Motor neuron (in vitro differentiated cells): ENCODE data around the gene TPD52L1. TPM values are rescaled to one million over a fixed set of nuclear protein-coding genes. Genes with fewer than 3 reads are reported as not detected.
A peak's percentile ranks its signal among the peaks of the same experiment; 100 is the strongest.
"Not testable (repeated sequence)": the region's sequence is repeated elsewhere in the genome, so short reads cannot be mapped to it uniquely, and the experiment has no call there.

ENCODE experiments used
- ATAC-seq, 8 experiments: fragments of 200-7000 bp; cut with Tn5 transposase; replicated peaks in 6 of 8; 2 replicates each; pipeline ENCODE4 v1.8.0; 2021; ENCODE audit warnings: mild to moderate bottlenecking in 8 of 8, moderate library complexity in 8 of 8
- H3K27ac ChIP-seq, 2 donors: fragments of 250-450 bp; sonication (Bioruptor Pico); 2 replicates each; pipeline ENCODE4 v1.9.0; 2021; ENCODE audit warnings: antibody characterized with exemption in 2 of 2, mild to moderate bottlenecking in 2 of 2, moderate library complexity in 1 of 2
- H3K4me1 ChIP-seq, 2 donors: fragments of 250-450 bp; sonication (Bioruptor Pico); replicated peaks in 1 of 2; 2 replicates each; pipeline ENCODE4 v1.6.1; 2021; ENCODE audit warnings: antibody characterized with exemption in 2 of 2, mild to moderate bottlenecking in 2 of 2, moderate library complexity in 1 of 2
- H3K4me3 ChIP-seq, 5 donors: fragments of 250-450 bp; sonication (Bioruptor Pico); 2 replicates each; pipeline ENCODE4 v1.9.0; 2021; ENCODE audit warnings: antibody characterized with exemption in 5 of 5, mild to moderate bottlenecking in 5 of 5, moderate library complexity in 4 of 5
- WGBS, 10 experiments: fragments of 450-650 bp; shearing (Covaris generic); methylation state at CpG; one replicate each; pipeline ENCODE4 v1.0.0; 2022; 5-methylcytosine and 5-hydroxymethylcytosine counted together
- in situ Hi-C, 9 experiments: fragments of 400-800 bp; cut with MboI; loops; one replicate each; pipeline ENCODE4 v1.15.0; 2021; ENCODE audit warnings: low sequenced_read_pairs in 9 of 9, low pct_unique_long_range_greater_than_20kb in 2 of 9; ENCODE audit not compliant: unreplicated experiment in 9 of 9
- total RNA-seq, 8 experiments: library from RNA; unstranded; fragments of 300-600 nt; gene quantifications; 2 replicates each; pipeline versions ENCODE4 v1.2.3 to v1.2.4, GENCODE V29; 2022

Gene TPD52L1
- total RNA-seq, 8 experiments from 2014 or later: 3.8 to 638 (median 26.5) TPM

DNA sequence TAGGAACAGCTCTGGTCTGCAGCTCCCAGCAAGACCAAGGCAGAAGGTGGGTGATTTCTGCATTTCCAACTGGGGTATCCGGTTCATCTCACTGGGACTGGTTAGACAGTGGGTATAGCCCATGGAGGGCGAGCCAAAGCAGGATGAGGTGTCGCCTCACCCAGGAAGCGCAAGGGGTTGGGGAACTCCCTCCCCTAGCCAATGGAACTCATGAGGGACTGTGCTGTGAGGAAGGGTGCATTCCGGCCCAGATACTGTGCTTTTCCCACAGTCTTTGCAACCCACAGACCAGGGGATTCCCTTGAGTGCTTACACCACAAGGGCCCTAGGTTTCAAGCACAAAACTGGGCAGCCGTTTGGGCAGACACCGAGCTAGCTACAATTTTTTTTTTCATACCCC, 126.4 kb downstream of the TPD52L1 start:
- in situ Hi-C loops: no loop called here
- no peaks in the 10 kb centered on the region for H3K4me1 ChIP-seq
- WGBS, 10 experiments: 80 to 100% (median 100%) methylated on average over 1 to 4 of the region's 7 CpGs; no CpG with 5 or more reads in 3 of the 10 experiments
- no peak overlapping the region for H3K27ac ChIP-seq
- ATAC-seq: no peak
- no peak overlapping the region for H3K4me3 ChIP-seq

DNA sequence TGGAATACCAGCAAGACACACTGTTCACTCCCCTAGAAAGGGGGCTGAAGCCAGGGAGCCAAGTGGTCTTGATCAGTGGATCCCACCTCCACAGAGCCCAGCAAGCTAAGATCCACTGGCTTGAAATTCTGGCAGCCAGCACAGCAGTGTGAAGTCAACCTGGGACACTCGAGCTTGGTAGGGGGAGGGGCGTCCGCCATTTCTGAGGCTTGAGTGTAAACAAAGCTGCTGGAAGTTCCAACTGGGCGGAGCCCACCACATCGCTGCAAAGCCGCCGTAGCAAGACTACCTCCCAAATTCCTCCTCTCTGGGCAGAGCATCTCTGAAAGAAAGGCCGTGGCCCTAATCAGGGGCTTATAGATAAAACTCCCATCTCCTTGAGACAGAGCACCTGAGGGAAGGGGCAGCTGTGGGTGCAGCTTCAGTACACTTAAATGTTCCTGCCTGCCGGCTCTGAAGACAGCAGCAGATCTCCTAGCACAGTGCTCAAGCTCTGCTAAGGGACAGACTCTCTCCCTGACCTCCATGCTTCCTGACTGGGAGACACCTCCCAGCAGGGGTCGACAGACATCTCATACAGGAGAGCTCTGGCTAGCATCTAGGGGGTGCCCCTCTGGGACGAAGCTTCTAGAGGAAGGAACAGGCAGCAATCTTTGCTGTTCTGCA, 126.9 kb downstream of the TPD52L1 start:
- 60 to 86% (median 81%) methylated on average over 2 to 5 of the region's 11 CpGs; no CpG with 5 or more reads in 6 of the 10 experiments for WGBS, 10 experiments
- not testable (repeated sequence) for H3K4me3 ChIP-seq

DNA sequence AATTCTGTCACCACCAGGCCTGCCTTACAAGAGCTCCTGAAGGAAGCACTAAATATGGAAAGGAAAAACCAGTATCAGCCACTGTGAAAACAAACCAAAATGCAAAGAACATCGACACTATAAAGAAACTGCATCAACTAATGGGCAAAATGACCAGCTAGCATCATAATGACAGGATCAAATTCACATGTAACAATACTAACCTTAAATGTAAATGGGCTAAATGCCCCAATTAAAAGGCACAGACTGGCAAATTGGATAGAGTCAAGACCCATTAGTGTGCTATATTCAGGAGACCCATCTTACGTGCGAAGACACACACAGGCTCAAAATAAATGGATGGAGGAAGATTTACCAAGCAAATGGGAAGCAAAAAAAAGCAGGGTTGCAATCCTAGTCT, 128.9 kb downstream of the TPD52L1 start:
- ATAC-seq, H3K4me1 ChIP-seq, H3K4me3 ChIP-seq, in situ Hi-C loops, H3K27ac ChIP-seq: not testable (repeated sequence)
- 60 to 100% (median 97%) methylated on average over 1 to 3 of the region's 3 CpGs; no CpG with 5 or more reads in 1 of the 10 experiments for WGBS, 10 experiments

More for the DNA sequence above, 126.9 kb downstream of the TPD52L1 start:
- ATAC-seq, in situ Hi-C loops, H3K27ac ChIP-seq, H3K4me1 ChIP-seq: not testable (repeated sequence)

DNA sequence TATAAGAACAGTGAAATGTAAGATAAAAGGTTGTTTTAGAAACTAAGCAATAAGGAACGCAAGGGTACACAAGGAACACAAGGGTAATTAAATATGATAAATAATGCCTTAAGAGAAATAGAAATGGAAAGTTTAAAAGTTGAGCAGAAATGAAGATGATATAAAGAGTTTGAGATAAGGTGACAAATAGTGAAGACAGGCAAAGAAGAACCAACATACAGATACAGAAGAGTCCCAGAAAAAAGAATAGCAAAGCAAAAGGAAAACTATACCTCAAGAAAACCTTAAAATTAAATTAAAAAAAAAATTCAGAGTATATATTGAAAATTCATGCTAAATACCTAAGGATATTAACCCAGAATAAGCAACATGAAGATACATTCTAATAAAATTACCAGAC, 131.8 kb downstream of the TPD52L1 start:
- in situ Hi-C loops: no loop called here
- Histone ChIP-seq H3K4me3 (no peak overlapping the region), H3K4me1 (no peaks in the 10 kb centered on the region), H3K27ac (no peak overlapping the region)
- 91 to 100% (median 100%) methylated on average over 1 of the region's 1 CpG for WGBS, 10 experiments
- no peak for ATAC-seq

DNA sequence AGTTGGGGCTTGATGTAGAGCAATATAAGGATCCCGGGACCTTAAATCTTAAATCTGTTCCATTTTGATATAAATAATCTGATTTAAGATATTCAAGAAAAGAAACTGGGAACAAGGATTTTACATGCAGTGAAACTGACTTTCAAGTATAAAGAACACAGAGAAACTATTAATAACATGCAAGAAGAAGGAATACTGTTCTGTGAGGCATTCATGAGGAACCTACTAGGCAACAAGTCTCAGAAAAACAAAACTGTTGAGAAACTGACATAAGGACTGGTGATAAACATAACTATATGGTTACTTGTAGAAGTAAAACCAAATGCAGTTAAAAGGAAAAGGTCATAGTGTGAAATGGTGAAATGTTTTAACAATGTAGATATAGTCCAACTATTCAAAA, 132.4 kb downstream of the TPD52L1 start:
- 89 to 100% (median 100%) methylated on average over 1 of the region's 1 CpG; no CpG with 5 or more reads in 2 of the 10 experiments for WGBS, 10 experiments
- no peaks in the 10 kb centered on the region for H3K4me1 ChIP-seq
- no peak overlapping the region for H3K4me3 ChIP-seq
- in situ Hi-C loops: no loop called here
- no peak overlapping the region for H3K27ac ChIP-seq
- ATAC-seq: no peak

DNA sequence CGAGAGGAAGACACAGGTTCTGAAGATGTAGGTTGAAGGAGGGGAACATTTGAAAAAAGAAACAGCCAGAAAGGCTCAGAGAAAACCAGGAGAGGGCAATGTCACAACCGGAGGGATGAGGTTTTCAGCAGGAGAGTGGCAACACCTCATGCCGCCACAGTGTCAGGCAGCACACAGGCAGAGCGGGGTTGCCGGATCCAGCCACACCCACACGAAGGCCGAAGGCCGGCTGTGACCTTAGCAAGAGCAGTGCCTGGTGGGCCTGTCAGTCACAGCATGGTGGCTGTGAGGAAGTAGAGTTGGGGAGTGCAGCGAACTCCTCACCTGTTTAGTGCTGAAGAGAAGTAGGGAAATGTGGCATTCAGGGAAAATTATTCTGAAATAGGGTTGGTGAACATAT, 134.1 kb downstream of the TPD52L1 start:
- ATAC-seq: no peak
- Histone ChIP-seq H3K4me1 (no peaks in the 10 kb centered on the region), H3K27ac (no peak overlapping the region), H3K4me3 (no peak overlapping the region)
- in situ Hi-C loops: no loop called here
- 67 to 100% (median 93%) methylated on average over 1 to 8 of the region's 9 CpGs; no CpG with 5 or more reads in 3 of the 10 experiments for WGBS, 10 experiments

DNA sequence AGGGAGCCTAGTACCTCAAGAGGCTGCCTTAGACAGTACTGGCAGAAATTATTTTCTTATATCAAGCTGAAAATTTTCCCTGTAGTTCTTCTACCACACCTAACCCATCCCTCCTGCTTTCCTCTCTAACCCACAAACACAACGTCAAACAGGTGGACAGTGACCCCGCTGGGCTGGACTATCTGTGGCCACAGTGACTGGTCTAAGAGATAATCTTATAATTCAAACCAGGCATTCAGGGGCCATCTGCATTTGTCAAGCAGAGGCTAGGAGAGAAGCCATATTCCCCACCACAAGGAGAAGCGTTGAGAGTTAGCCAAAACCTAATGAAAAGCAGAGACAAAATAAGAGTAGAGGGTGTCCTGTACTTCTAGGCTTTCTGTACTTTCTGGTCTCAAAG, 140.0 kb downstream of the TPD52L1 start:
- no peak for ATAC-seq
- Histone ChIP-seq H3K4me3 (no peak overlapping the region), H3K27ac (no peak overlapping the region), H3K4me1 (no peaks in the 10 kb centered on the region)
- in situ Hi-C loops: no loop called here
- WGBS, 10 experiments: 75 to 100% (median 93%) methylated on average over 1 to 3 of the region's 3 CpGs; no CpG with 5 or more reads in 4 of the 10 experiments

DNA sequence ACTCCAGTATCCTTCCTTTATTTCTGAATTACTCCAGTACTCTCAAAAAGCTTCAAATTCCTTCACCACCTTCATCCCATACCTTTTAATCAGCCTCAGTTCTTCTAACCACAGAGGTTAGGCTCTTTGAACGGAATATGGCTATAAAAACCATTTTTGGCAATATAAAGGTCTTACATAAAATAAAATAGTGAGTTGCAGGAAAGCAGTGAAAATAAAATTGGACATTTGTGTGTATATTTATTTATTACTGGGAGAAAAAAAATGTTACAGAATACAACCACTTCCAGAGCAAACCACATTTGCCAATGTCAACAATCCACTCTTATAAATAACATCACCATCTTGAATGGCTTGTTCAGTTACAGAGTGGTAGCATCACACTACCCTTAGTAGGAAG, 140.5 kb downstream of the TPD52L1 start:
- in situ Hi-C loops: no loop called here
- no peak for ATAC-seq

DNA sequence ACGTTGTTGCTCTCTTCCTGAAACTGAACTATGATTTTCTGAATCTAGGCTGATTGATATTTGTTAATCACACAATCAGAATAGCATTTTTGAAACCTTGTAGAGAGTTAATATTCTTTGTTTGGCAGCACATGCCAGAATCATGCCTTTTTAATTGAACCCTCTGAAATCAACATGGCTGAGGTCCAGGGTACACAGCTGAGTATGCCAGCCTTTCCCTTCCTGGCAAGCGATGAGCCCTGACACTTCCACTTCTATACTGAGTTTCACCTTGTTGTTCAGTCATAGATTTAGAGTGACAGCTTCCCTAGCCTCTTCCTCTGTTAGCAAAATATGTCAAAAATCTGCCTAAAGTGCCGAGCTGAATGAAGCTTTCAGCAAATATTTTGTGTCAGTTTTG, 141.4 kb downstream of the TPD52L1 start:
- in situ Hi-C loops: no loop called here
- Histone ChIP-seq H3K27ac (no peak overlapping the region), H3K4me3 (no peak overlapping the region), H3K4me1 (peaks cover 0 to 6% of the 10 kb centered on the region in 2 donors)
- 14 to 100% (median 94%) methylated on average over 1 to 3 of the region's 3 CpGs; no CpG with 5 or more reads in 2 of the 10 experiments for WGBS, 10 experiments
- peak in 1 of 8 experiments; percentile 31 for ATAC-seq

More for the DNA sequence above, 140.5 kb downstream of the TPD52L1 start:
- WGBS, 10 experiments: 50 to 100% (median 100%) methylated on average over 1 of the region's 1 CpG; no CpG with 5 or more reads in 1 of the 10 experiments
- no peak overlapping the region for H3K4me3 ChIP-seq
- H3K4me1 ChIP-seq: no peaks in the 10 kb centered on the region
- H3K27ac ChIP-seq: no peak overlapping the region

DNA sequence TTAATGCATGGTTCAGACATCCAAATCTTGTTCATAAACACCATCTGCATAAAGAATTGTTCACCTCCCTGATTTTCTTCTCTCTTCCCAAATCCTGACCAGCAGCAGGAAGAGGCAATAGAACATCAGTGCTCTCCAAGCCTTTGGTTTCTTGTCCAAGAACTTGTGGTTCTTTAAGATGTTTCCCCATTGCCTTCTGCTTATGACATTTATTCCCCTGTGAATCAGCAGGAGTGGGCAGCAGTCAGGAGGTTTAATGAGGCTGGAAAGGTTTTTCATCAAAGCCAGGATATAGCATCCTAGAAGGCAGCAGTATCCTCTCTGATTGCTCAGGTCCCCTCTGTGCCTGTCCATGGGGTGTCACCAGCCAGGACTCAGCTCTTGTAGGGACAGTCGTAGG, 142.9 kb downstream of the TPD52L1 start:
- in situ Hi-C loops: no loop called here
- WGBS, 10 experiments: 20 to 100% (median 94%) methylated on average over 1 of the region's 1 CpG; no CpG with 5 or more reads in 6 of the 10 experiments
- ATAC-seq: no peak
- Histone ChIP-seq H3K27ac (no peak overlapping the region), H3K4me3 (no peak overlapping the region), H3K4me1 (peaks cover 6 to 10% of the 10 kb centered on the region in 2 donors)

DNA sequence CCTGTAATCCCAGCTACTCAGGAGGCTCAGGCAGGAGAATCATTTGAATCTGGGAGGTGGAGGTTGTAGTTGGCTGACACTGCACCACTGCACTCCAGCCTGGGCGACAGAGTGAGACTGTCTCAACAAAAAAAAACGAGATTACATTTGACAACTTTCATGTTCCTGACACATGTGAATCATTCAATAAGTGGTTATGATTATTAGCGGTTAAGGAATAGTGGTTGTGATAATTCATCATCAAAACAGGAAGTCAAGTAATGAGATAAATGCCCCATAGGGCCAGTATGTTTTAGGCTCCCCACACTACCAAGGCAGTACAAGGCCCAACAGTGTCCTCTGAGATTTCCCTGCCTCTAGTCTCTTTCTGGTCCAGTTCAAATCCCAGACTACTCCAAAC, 145.7 kb downstream of the TPD52L1 start:
- Histone ChIP-seq H3K27ac (no peak overlapping the region), H3K4me3 (no peak overlapping the region)
- in situ Hi-C loops: no loop called here

DNA sequence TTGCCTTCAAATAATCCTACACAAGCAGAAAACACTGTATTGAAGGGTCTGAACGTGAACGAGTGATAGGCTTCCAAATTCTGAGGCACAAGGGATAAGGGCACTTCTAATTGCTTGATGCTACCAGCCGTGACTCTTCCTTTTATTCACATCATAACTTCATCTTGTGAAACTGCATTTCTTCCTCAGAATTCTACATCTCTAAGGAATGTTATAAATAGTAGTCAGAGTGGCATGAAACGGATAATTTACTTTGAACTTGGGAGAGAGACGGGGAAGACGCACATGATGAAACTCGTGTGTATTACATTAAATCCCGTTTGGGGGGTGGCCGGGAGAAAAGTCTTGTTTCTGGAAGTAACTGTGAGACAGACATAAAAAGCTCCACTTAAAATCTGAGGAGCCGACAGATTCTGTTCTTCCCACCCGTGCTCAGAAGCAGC, 147.4 kb downstream of the TPD52L1 start:
- in situ Hi-C loops: loop anchor here in 5 of 9 experiments (25.0 kb wide), 2 partner anchors 661 to 686 kb away; partner anchors contain the start of genes HINT3 (in 4 of the 5) and TRMT11 (in 1 of the 5)
- 0 to 4% (median 0%) methylated on average over 1 to 11 of the region's 11 CpGs; no CpG with 5 or more reads in 1 of the 10 experiments for WGBS, 10 experiments
- Histone ChIP-seq H3K4me1 (peaks cover 9 to 14% of the 10 kb centered on the region in 2 donors), H3K4me3 (peak overlapping the region; percentile 56 to 97 (median 74)), H3K27ac (peak overlapping the region; percentile 81 to 93)
- ATAC-seq: peak in 6 of 8 experiments; percentile 1 to 13 (median 7)

More for the DNA sequence above, 145.7 kb downstream of the TPD52L1 start:
- no peak for ATAC-seq
- WGBS, 10 experiments: 84 to 100% (median 100%) methylated on average over 1 to 3 of the region's 3 CpGs; no CpG with 5 or more reads in 5 of the 10 experiments
- peaks cover 9 to 14% of the 10 kb centered on the region in 2 donors for H3K4me1 ChIP-seq
